Endothelial cell (in vitro differentiated cells): ENCODE results near the gene CPLANE2. TPM values are rescaled to one million over a fixed set of nuclear protein-coding genes. Genes with fewer than 3 reads are reported as not detected.

Experiments
- DNase-seq: peaks from one replicate; pipeline ENCODE4 v3.0.0; 2021; ENCODE audit warnings: low spot score
- H3K27ac Mint-ChIP-seq: one replicate; pipeline ENCODE4 v1.8.0; 2021; ENCODE audit warnings: mixed read lengths, inconsistent platforms; ENCODE audit not compliant: unreplicated experiment
- H3K27me3 Mint-ChIP-seq: one replicate; pipeline ENCODE4 v1.8.0; 2021; ENCODE audit warnings: mild to moderate bottlenecking, moderate library complexity, mixed read lengths, inconsistent platforms; ENCODE audit not compliant: unreplicated experiment
- H3K36me3 Mint-ChIP-seq: one replicate; pipeline ENCODE4 v1.8.0; 2021; ENCODE audit warnings: mild to moderate bottlenecking, low read depth, mixed read lengths, inconsistent platforms; ENCODE audit not compliant: unreplicated experiment
- H3K4me1 Mint-ChIP-seq: one replicate; pipeline ENCODE4 v1.8.0; 2021; ENCODE audit warnings: mild to moderate bottlenecking, mixed read lengths, inconsistent platforms; ENCODE audit not compliant: unreplicated experiment
- H3K4me3 Mint-ChIP-seq: one replicate; pipeline ENCODE4 v1.8.0; 2021; ENCODE audit warnings: mild to moderate bottlenecking, mixed read lengths, inconsistent platforms; ENCODE audit not compliant: unreplicated experiment
- H3K9me3 Mint-ChIP-seq: one replicate; pipeline ENCODE4 v1.8.0; 2021; ENCODE audit warnings: mixed read lengths, inconsistent platforms; ENCODE audit not compliant: unreplicated experiment
- total RNA-seq: library from RNA; stranded (reverse); fragmentation: NEBNext Ultra II Directional; extraction: Animal tissue kit (Norgen Biotek cat#: 25700); gene quantifications from one replicate; pipeline ENCODE4 v1.2.1, GENCODE V29; 2021; ENCODE audit not compliant: unreplicated experiment
- TF ChIP-seq, protein P1 (sequence below): fragments of 200-600 bp; sonication (generic); IDR thresholded peaks from one replicate; pipeline ENCODE4 v1.5.0; 2021; ENCODE audit warnings: antibody characterized with exemption; ENCODE audit not compliant: unreplicated experiment

CPLANE2 gene
- total RNA-seq, 1 donor from 2014 or later, result 3.6 TPM

- Mint-ChIP-seq H3K27me3 (peaks cover 5% of the 10 kb centered on the region), H3K4me1 (peaks cover 8% of the 10 kb centered on the region), H3K36me3 (peaks cover 6% of the 10 kb centered on the region), H3K4me3 (no peak overlapping the region), H3K9me3 (no peaks in the 10 kb centered on the region), H3K27ac (no peak overlapping the region)
- TF ChIP-seq, protein P1, sequence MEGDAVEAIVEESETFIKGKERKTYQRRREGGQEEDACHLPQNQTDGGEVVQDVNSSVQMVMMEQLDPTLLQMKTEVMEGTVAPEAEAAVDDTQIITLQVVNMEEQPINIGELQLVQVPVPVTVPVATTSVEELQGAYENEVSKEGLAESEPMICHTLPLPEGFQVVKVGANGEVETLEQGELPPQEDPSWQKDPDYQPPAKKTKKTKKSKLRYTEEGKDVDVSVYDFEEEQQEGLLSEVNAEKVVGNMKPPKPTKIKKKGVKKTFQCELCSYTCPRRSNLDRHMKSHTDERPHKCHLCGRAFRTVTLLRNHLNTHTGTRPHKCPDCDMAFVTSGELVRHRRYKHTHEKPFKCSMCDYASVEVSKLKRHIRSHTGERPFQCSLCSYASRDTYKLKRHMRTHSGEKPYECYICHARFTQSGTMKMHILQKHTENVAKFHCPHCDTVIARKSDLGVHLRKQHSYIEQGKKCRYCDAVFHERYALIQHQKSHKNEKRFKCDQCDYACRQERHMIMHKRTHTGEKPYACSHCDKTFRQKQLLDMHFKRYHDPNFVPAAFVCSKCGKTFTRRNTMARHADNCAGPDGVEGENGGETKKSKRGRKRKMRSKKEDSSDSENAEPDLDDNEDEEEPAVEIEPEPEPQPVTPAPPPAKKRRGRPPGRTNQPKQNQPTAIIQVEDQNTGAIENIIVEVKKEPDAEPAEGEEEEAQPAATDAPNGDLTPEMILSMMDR, result no peak
- no peak for DNase-seq
Measured at GRCh38 chr1:16195518-16195905, 41.5 kb downstream of the CPLANE2 start.

GRCh38 chr1:16191916-16192546 lies 45.0 kb downstream of the CPLANE2 start:
- H3K36me3 Mint-ChIP-seq, result no peaks in the 10 kb centered on the region
- H3K27me3 Mint-ChIP-seq, result no peaks in the 10 kb centered on the region
- no peak overlapping the region for H3K4me3 Mint-ChIP-seq
- no peaks in the 10 kb centered on the region for H3K9me3 Mint-ChIP-seq
- H3K27ac Mint-ChIP-seq, result no peak overlapping the region
- H3K4me1 Mint-ChIP-seq, result peaks cover 10% of the 10 kb centered on the region
- TF ChIP-seq, protein P1, result no peak
- DNase-seq, result no peak

DNA sequence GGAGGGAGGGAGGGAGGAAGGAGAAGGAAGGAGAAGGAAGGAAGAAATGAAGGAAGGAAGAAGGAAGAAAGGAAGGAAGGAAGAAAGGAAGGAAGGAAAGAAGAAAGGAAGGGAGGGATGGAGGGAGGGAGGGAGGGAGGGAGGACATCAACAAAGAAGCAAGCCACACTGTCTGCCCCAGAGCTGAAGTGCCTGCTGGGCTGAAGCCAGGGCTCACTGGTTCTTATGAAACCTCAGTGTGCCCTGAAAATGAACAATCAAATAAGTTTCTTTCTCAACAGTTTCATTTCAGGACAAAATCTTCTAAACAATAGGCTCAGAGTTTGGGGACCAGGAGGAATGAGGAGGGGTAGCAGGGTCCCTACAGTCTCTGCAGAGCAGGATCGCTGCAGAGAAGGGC lies 45.7 kb downstream of the CPLANE2 start:
- Mint-ChIP-seq H3K36me3 (no peaks in the 10 kb centered on the region), H3K4me1 (peaks cover 10% of the 10 kb centered on the region), H3K27ac (no peak overlapping the region), H3K9me3 (no peaks in the 10 kb centered on the region), H3K4me3 (no peak overlapping the region), H3K27me3 (no peaks in the 10 kb centered on the region)
- TF ChIP-seq, protein P1, result no peak
- no peak for DNase-seq

- DNase-seq, result no peak
- Mint-ChIP-seq H3K9me3 (no peaks in the 10 kb centered on the region), H3K4me1 (peaks cover 10% of the 10 kb centered on the region), H3K27ac (no peak overlapping the region), H3K4me3 (no peak overlapping the region), H3K36me3 (no peaks in the 10 kb centered on the region), H3K27me3 (no peaks in the 10 kb centered on the region)
- TF ChIP-seq, protein P1, result no peak
Measured at GRCh38 chr1:16189921-16190621, 46.9 kb downstream of the CPLANE2 start.

- Mint-ChIP-seq H3K9me3 (no peaks in the 10 kb centered on the region), H3K27me3 (peaks cover 3% of the 10 kb centered on the region), H3K27ac (no peak overlapping the region), H3K36me3 (no peaks in the 10 kb centered on the region), H3K4me1 (peaks cover 10% of the 10 kb centered on the region), H3K4me3 (no peak overlapping the region)
- TF ChIP-seq, protein P1, result no peak
- no peak for DNase-seq
Measured at GRCh38 chr1:16189003-16189402, 48.0 kb downstream of the CPLANE2 start.
